ENCODE data around the gene GRN. TPM values are rescaled to one million over a fixed set of nuclear protein-coding genes. Genes with fewer than 3 reads are reported as not detected.
"Not testable (repeated sequence)": the region's sequence is repeated elsewhere in the genome, so short reads cannot be mapped to it uniquely, and the experiment has no call there.

GRN gene
- polyA plus RNA-seq, 1 of the 3 experiments (the other 2 are of a cell fraction) = 442 TPM

- ChIA-PET CTCF (interaction anchor here (0.9 to 1.6 kb wide), 3 partner anchors 8 to 16 kb away, joined by 3 to 6 read pairs (median 4); no protein-coding TSS in a partner anchor), POLR2A (no interaction called here)
- no peaks in the 10 kb centered on the region; the same call in 1 of the 2 replicates for H3K27me3 ChIP-seq (ENCODE audit: insufficient read depth)
- H3K79me2 ChIP-seq (ENCODE audit: insufficient read depth) = peaks cover 3% of the 10 kb centered on the region; the same call in 1 of the 2 replicates
- H3K27ac ChIP-seq (ENCODE audit: low read depth in 2 of 2, low read length in 1 of 2) = no peak overlapping the region
- H3K36me3 ChIP-seq (replicated peaks in 1 of 2; ENCODE audit: control insufficient read depth in 1 of 2, insufficient read depth in 2 of 2, low read length in 1 of 2) = no peaks in the 10 kb centered on the region
- no peak overlapping the region for H3K4me2 ChIP-seq
- no peaks in the 10 kb centered on the region for H3K9me3 ChIP-seq
- H4K20me1 ChIP-seq (ENCODE audit: insufficient read depth) = no peaks in the 10 kb centered on the region
- TF ChIP-seq CTCF (IDR thresholded peaks at IDR 0.05) (no peak), RFX5 (IDR thresholded peaks at IDR 0.05; ENCODE audit: low read length) (no peak), ELF1 (IDR thresholded peaks at IDR 0.05) (no peak), FOSL2 (IDR thresholded peaks at IDR 0.05; ENCODE audit: borderline replicate concordance, low read depth) (no peak), FOXM1 (IDR thresholded peaks at IDR 0.05; ENCODE audit: low read depth) (no peak), MXI1 (IDR thresholded peaks at IDR 0.05; ENCODE audit: low read depth, low read length) (no peak), SIN3A (IDR thresholded peaks at IDR 0.05; ENCODE audit: borderline replicate concordance, low read depth, low read length) (no peak), IRF3 (IDR thresholded peaks at IDR 0.05; ENCODE audit: low read depth, low read length) (no peak), RAD21 (IDR thresholded peaks at IDR 0.05; ENCODE audit: low read length) (no peak)
- DNase-seq = peak; percentile 20
- peaks cover 3% of the 10 kb centered on the region for H3F3A ChIP-seq (replicated peaks; ENCODE audit: insufficient read depth)
- no peak overlapping the region for H2AFZ ChIP-seq (ENCODE audit: low read depth)
- H3K4me3 ChIP-seq (ENCODE audit: low read depth in 2 of 2, low read length in 1 of 2) = no peak overlapping the region
- H3K9me2 ChIP-seq = no peaks in the 10 kb centered on the region
- H3K4me1 ChIP-seq (ENCODE audit: control insufficient read depth in 1 of 2, insufficient read depth in 2 of 2, low read depth in 1 of 2, low read length in 1 of 2) = peaks cover 0 to 4% of the 10 kb centered on the region in 2 experiments; a peak in 1 of 4 replicates
- 49% methylated on average over 7 of the region's 7 CpGs for WGBS (ENCODE audit: low lambda C conversion rate)
- H3K9ac ChIP-seq = no peak overlapping the region
Measured at GRCh38 chr17:44367231-44367979, 22.3 kb downstream of the GRN start.

GRCh38 chr17:44368391-44369243 is 23.5 kb downstream of the GRN start:
- H3K27ac ChIP-seq (ENCODE audit: low read depth in 2 of 2, low read length in 1 of 2); DNase-seq; H3K4me1 ChIP-seq (ENCODE audit: control insufficient read depth in 1 of 2, insufficient read depth in 2 of 2, low read depth in 1 of 2, low read length in 1 of 2); H3F3A ChIP-seq (replicated peaks; ENCODE audit: insufficient read depth); H4K20me1 ChIP-seq (ENCODE audit: insufficient read depth); H3K9me3 ChIP-seq; H3K4me2 ChIP-seq; H3K9me2 ChIP-seq; H3K79me2 ChIP-seq (ENCODE audit: insufficient read depth); H3K27me3 ChIP-seq (ENCODE audit: insufficient read depth); H3K9ac ChIP-seq; H2AFZ ChIP-seq (ENCODE audit: low read depth); H3K36me3 ChIP-seq (replicated peaks in 1 of 2; ENCODE audit: control insufficient read depth in 1 of 2, insufficient read depth in 2 of 2, low read length in 1 of 2); H3K4me3 ChIP-seq (ENCODE audit: low read depth in 2 of 2, low read length in 1 of 2); POLR2A ChIA-PET: not testable (repeated sequence)
- WGBS (ENCODE audit: low lambda C conversion rate) = 78% methylated on average over 11 of the region's 42 CpGs
- CTCF ChIA-PET = interaction anchor here (1.1 kb wide), 1 partner anchor 10 kb away, joined by 3 read pairs; no protein-coding TSS in a partner anchor

GRCh38 chr17:44369414-44370023 is 24.4 kb downstream of the GRN start:
- H3F3A ChIP-seq (replicated peaks; ENCODE audit: insufficient read depth); H3K4me2 ChIP-seq; H3K27ac ChIP-seq (ENCODE audit: low read depth in 2 of 2, low read length in 1 of 2); H3K9ac ChIP-seq; H3K4me3 ChIP-seq (ENCODE audit: low read depth in 2 of 2, low read length in 1 of 2); CTCF ChIA-PET; H3K9me2 ChIP-seq; DNase-seq; H3K79me2 ChIP-seq (ENCODE audit: insufficient read depth); H3K4me1 ChIP-seq (ENCODE audit: control insufficient read depth in 1 of 2, insufficient read depth in 2 of 2, low read depth in 1 of 2, low read length in 1 of 2); H3K9me3 ChIP-seq; H4K20me1 ChIP-seq (ENCODE audit: insufficient read depth); H2AFZ ChIP-seq (ENCODE audit: low read depth); H3K36me3 ChIP-seq (replicated peaks in 1 of 2; ENCODE audit: control insufficient read depth in 1 of 2, insufficient read depth in 2 of 2, low read length in 1 of 2); H3K27me3 ChIP-seq (ENCODE audit: insufficient read depth): not testable (repeated sequence)
- POLR2A ChIA-PET = interaction anchor here (0.9 to 1.2 kb wide), 2 partner anchors 10 to 24 kb away, joined by 3 read pairs; no protein-coding TSS in a partner anchor
- WGBS (ENCODE audit: low lambda C conversion rate) = 77% methylated on average over 10 of the region's 17 CpGs

All from SK-N-SH (cell line).